Stimulated activated CD8-positive, alpha-beta memory T cell treated with anti-CD3 and anti-CD28 coated beads, Interleukin-7, amount 100 ng/mL, for 48 hours (primary cell): ENCODE measurements around the gene ARNT2.

Experiments used
- DNase-seq, 2 donors: peaks; one replicate each; pipeline ENCODE4 v3.0.0-alpha.2; 2020; ENCODE audit warnings: low read depth in 1 of 2; ENCODE audit errors: extremely low read depth in 1 of 2

Gene ARNT2

GRCh38 chr15:80462836-80463512, 58.8 kb downstream of the ARNT2 start:
- no peak for DNase-seq

GRCh38 chr15:80464951-80465625, 60.9 kb downstream of the ARNT2 start:
- no peak for DNase-seq

- DNase-seq = no peak
Measured at GRCh38 chr15:80465626-80466005, 61.4 kb downstream of the ARNT2 start.

- DNase-seq = no peak
Measured at GRCh38 chr15:80466543-80466942, 62.4 kb downstream of the ARNT2 start.

- no peak for DNase-seq
Measured at GRCh38 chr15:80467311-80467714, 63.1 kb downstream of the ARNT2 start.

- DNase-seq = no peak
Measured at GRCh38 chr15:80468796-80469195, 64.6 kb downstream of the ARNT2 start.

- DNase-seq = no peak
Measured at GRCh38 chr15:80471881-80472280, 67.7 kb downstream of the ARNT2 start.

- DNase-seq = no peak
Measured at GRCh38 chr15:80473286-80474223, 69.4 kb downstream of the ARNT2 start.

GRCh38 chr15:80474224-80475215, 70.3 kb downstream of the ARNT2 start:
- no peak for DNase-seq

- DNase-seq = no peak
Measured at GRCh38 chr15:80475572-80475971, 71.4 kb downstream of the ARNT2 start.

GRCh38 chr15:80476036-80476435, 71.9 kb downstream of the ARNT2 start:
- no peak for DNase-seq

- DNase-seq = no peak
Measured at GRCh38 chr15:80478075-80478474, 73.9 kb downstream of the ARNT2 start.

- no peak for DNase-seq
Measured at GRCh38 chr15:80479191-80479590, 75.0 kb downstream of the ARNT2 start.

GRCh38 chr15:80480171-80480811, 76.1 kb downstream of the ARNT2 start:
- no peak for DNase-seq

GRCh38 chr15:80480909-80481308, 76.7 kb downstream of the ARNT2 start:
- DNase-seq = no peak

- no peak for DNase-seq
Measured at GRCh38 chr15:80482696-80483095, 78.5 kb downstream of the ARNT2 start.

- DNase-seq = no peak
Measured at GRCh38 chr15:80483725-80484161, 79.6 kb downstream of the ARNT2 start.

GRCh38 chr15:80484333-80484864, 80.2 kb downstream of the ARNT2 start:
- no peak for DNase-seq

- DNase-seq = no peak
Measured at GRCh38 chr15:80485370-80486164, 81.4 kb downstream of the ARNT2 start.
